Activated CD4-positive, alpha-beta T cell treated with anti-CD3 and anti-CD28 coated beads for 36 hours (primary cell): ENCODE data around the gene EIF1AX. TPM values are rescaled to one million over a fixed set of nuclear protein-coding genes. Genes with fewer than 3 reads are reported as not detected.

ENCODE experiments used
- ATAC-seq: fragments of 200-7000 bp; cut with Tn5 transposase; one replicate; pipeline ENCODE4 v1.10.0; 2021; ENCODE audit warnings: mild to moderate bottlenecking, moderate library complexity
- CTCF ChIA-PET: fragments of 350-600 bp; sonication (Branson Sonifier 250); formaldehyde crosslinking; loops from one replicate; lab custom pipeline; 2021; ENCODE audit warnings: antibody characterized with exemption; lab: Charles Lee
- POLR2A ChIA-PET: fragments of 350-600 bp; sonication (Branson Sonifier 250); formaldehyde crosslinking; loops from one replicate; lab custom pipeline; 2021; ENCODE audit warnings: antibody characterized with exemption, inconsistent platforms; lab: Charles Lee
- DNase-seq: peaks from one replicate; pipeline ENCODE4 v3.0.0-alpha.2; 2020
- H3K27ac Mint-ChIP-seq: one replicate; pipeline ENCODE4 v1.8.0; 2021; ENCODE audit warnings: mixed read lengths
- H3K27me3 Mint-ChIP-seq: one replicate; pipeline ENCODE4 v1.8.0; 2021; ENCODE audit warnings: mixed read lengths
- H3K36me3 Mint-ChIP-seq: one replicate; pipeline ENCODE4 v1.8.0; 2021; ENCODE audit warnings: low read depth, mixed read lengths
- H3K4me1 Mint-ChIP-seq: one replicate; pipeline ENCODE4 v1.8.0; 2021; ENCODE audit warnings: mixed read lengths
- H3K4me3 Mint-ChIP-seq: one replicate; pipeline ENCODE4 v1.8.0; 2021; ENCODE audit warnings: mild to moderate bottlenecking, moderate library complexity, mixed read lengths
- H3K9me3 Mint-ChIP-seq: one replicate; pipeline ENCODE4 v1.8.0; 2021; ENCODE audit warnings: low read depth, mixed read lengths
- intact Hi-C, 2 experiments: fragments of 100-400 bp; cut with DNase I in 1 of 2; cut with micrococcal nuclease in 1 of 2; formaldehyde crosslinking; loops; one replicate each; pipeline versions ENCODE4 v1.14.2 to v1.15.1; 2022 to 2024; cut with DNase I, micrococcal nuclease
- total RNA-seq, 2 experiments: library from RNA; stranded (reverse); gene quantifications; one replicate each; pipeline ENCODE4 v1.2.3, GENCODE V29; 2021

EIF1AX gene
- total RNA-seq, 2 experiments from 2014 or later, result 81.7 to 140 TPM

DNA sequence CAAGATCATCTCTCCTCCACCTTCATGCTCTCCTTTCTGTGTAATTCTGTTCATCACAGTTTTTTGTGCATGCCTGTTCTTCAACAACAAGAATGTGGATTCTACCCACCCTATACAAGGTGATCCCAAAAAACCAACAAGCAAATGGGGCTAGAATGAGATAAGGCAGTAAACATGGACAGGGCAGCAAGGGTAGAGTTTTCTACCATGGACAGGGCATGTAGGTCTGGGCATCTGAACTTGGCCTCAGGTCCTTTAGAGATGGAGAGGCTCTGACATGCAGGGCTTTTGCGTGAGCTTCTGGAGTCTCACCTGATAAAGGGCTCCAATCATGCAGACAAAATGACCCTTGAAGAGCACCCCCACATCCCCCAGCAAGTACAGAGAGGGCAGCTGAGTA, 61.4 kb downstream of the EIF1AX start:
- no peaks in the 10 kb centered on the region for H3K36me3 Mint-ChIP-seq
- intact Hi-C loops, result no loop called here
- CTCF ChIA-PET, result interaction anchor here (0.6 kb wide), 1 partner anchor 163 kb away, joined by 3 read pairs; no protein-coding TSS in a partner anchor
- no peaks in the 10 kb centered on the region for H3K9me3 Mint-ChIP-seq
- DNase-seq, result no peak
- POLR2A ChIA-PET, result no interaction called here
- H3K27ac Mint-ChIP-seq, result no peak overlapping the region
- ATAC-seq, result no peak
- no peaks in the 10 kb centered on the region for H3K4me1 Mint-ChIP-seq
- H3K27me3 Mint-ChIP-seq, result peaks cover 2% of the 10 kb centered on the region
- H3K4me3 Mint-ChIP-seq, result no peak overlapping the region

Other genes starting within 250 kb of the EIF1AX start
- gene BCLAF3, start 150.8 kb downstream of the EIF1AX start, total RNA-seq, result 1 to 10 TPM; 4.3 to 5.7 TPM
- under 1 TPM; 0.44 to 0.59 TPM for gene MAP7D2, start 24.9 kb downstream of the EIF1AX start, total RNA-seq
- 10 to 100 TPM; 40.7 to 41.5 TPM for gene RPS6KA3, start 125.1 kb upstream of the EIF1AX start, total RNA-seq